SK-N-SH (cell line): Measurements from ENCODE around the gene ROBO4. TPM values are rescaled to one million over a fixed set of nuclear protein-coding genes. Genes with fewer than 3 reads are reported as not detected.

ENCODE experiments used
- CTCF ChIA-PET: fragments of 300-600, 350-600 bp; formaldehyde crosslinking; extraction: SDS; loops from one replicate; lab custom pipeline; 2021; lab: Yijun Ruan, JAX
- POLR2A ChIA-PET: fragments of 350-600 bp; sonication (Branson Sonifier 250); formaldehyde crosslinking; extraction: SDS; loops from one replicate; lab custom pipeline; 2020; ENCODE audit warnings: antibody characterized with exemption, inconsistent platforms; lab: Yijun Ruan, JAX
- DNase-seq: peaks from one replicate; pipeline ENCODE4 v3.0.0; 2012
- H2AFZ ChIP-seq: fragments of 200-600 bp; sonication (generic); 2 replicates; pipeline ENCODE4 v1.8.1; 2016; ENCODE audit warnings: antibody characterized with exemption, mild to moderate bottlenecking, low read depth
- H3F3A ChIP-seq: fragments of 200-600 bp; sonication (generic); replicated peaks from 2 replicates; pipeline ENCODE3; 2016; ENCODE audit warnings: antibody characterized with exemption, mild to moderate bottlenecking; ENCODE audit not compliant: insufficient read depth
- H3K27ac ChIP-seq, 2 experiments: fragments of 200-500 bp in 1 of 2; fragments of 200-600 bp in 1 of 2; sonication (Bioruptor generic) in 1 of 2; sonication (generic), shearing (Covaris generic) in 1 of 2; 2 replicates each; pipeline versions ENCODE4 v1.5.1 to v1.6.1; 2014 to 2016; ENCODE audit warnings: low read depth in 2 of 2, inconsistent platforms in 1 of 2, low read length in 1 of 2, mild to moderate bottlenecking in 1 of 2, mixed read lengths in 1 of 2
- H3K27me3 ChIP-seq: fragments of 200-600 bp; sonication (generic), shearing (Covaris generic); 2 replicates; pipeline ENCODE4 v1.6.1; 2016; ENCODE audit warnings: mixed run types; ENCODE audit not compliant: insufficient read depth
- H3K36me3 ChIP-seq, 2 experiments: fragments of 200-500 bp in 1 of 2; fragments of 200-600 bp in 1 of 2; sonication (Bioruptor generic) in 1 of 2; sonication (generic) in 1 of 2; replicated peaks in 1 of 2; 2 replicates each; pipeline versions ENCODE3 to v1.5.1; 2014 to 2016; ENCODE audit warnings: low read length in 1 of 2, mild to moderate bottlenecking in 1 of 2; ENCODE audit not compliant: insufficient read depth in 2 of 2, control insufficient read depth in 1 of 2
- H3K4me1 ChIP-seq, 2 experiments: fragments of 200-500 bp in 1 of 2; fragments of 200-600 bp in 1 of 2; sonication (Bioruptor generic) in 1 of 2; sonication (generic), shearing (Covaris generic) in 1 of 2; 2 replicates each; pipeline versions ENCODE4 v1.5.1 to v1.6.1; 2014 to 2016; ENCODE audit warnings: low read depth in 1 of 2, low read length in 1 of 2, mixed run types in 1 of 2; ENCODE audit not compliant: insufficient read depth in 2 of 2, control insufficient read depth in 1 of 2
- H3K4me2 ChIP-seq: fragments of 200-600 bp; sonication (generic), shearing (Covaris generic); 2 replicates; pipeline ENCODE4 v1.6.1; 2017; ENCODE audit warnings: mixed run types
- H3K4me3 ChIP-seq, 2 experiments: fragments of 200-500 bp in 1 of 2; fragments of 200-600 bp in 1 of 2; sonication (Bioruptor generic) in 1 of 2; sonication (generic), shearing (Covaris generic) in 1 of 2; 2 replicates each; pipeline versions ENCODE4 v1.5.1 to v1.8.1; 2014 to 2016; ENCODE audit warnings: low read depth in 2 of 2, inconsistent platforms in 1 of 2, low read length in 1 of 2, mild to moderate bottlenecking in 1 of 2, mixed read lengths in 1 of 2, moderate library complexity in 1 of 2
- H3K79me2 ChIP-seq: fragments of 200-600 bp; sonication (generic); 2 replicates; pipeline ENCODE4 v1.8.1; 2017; ENCODE audit warnings: mild to moderate bottlenecking; ENCODE audit not compliant: insufficient read depth
- H3K9ac ChIP-seq: fragments of 200-600 bp; sonication (generic); 2 replicates; pipeline ENCODE4 v1.6.1; 2017; ENCODE audit warnings: mixed run types
- H3K9me2 ChIP-seq: fragments of 200-600 bp; sonication (generic); 2 replicates; pipeline ENCODE4 v1.6.1; 2017; ENCODE audit warnings: mixed run types
- H3K9me3 ChIP-seq: fragments of 200-600 bp; sonication (generic); 2 replicates; pipeline ENCODE4 v1.6.1; 2017; ENCODE audit warnings: mixed run types, mild to moderate bottlenecking, moderate library complexity
- H4K20me1 ChIP-seq: fragments of 200-600 bp; sonication (generic); 2 replicates; pipeline ENCODE4 v1.6.1; 2017; ENCODE audit warnings: mild to moderate bottlenecking, mixed run types; ENCODE audit not compliant: insufficient read depth
- CHD2 ChIP-seq: fragments of 150-350 bp; IDR thresholded peaks from 2 replicates; pipeline ENCODE4 v1.6.1; 2018; ENCODE audit warnings: low read length; ENCODE audit not compliant: partially characterized antibody
- EZH2phosphoT487 ChIP-seq: fragments of 200-600 bp; sonication (generic); IDR thresholded peaks from 2 replicates; pipeline ENCODE4 v1.6.1; 2017; ENCODE audit warnings: low read depth, mixed run types, mild to moderate bottlenecking, antibody characterized with exemption, moderate library complexity, borderline replicate concordance
- NFIC ChIP-seq: IDR thresholded peaks from 2 replicates; pipeline ENCODE4 v1.4.0; 2012; ENCODE audit warnings: borderline replicate concordance
- RXRA ChIP-seq: IDR thresholded peaks from 2 replicates; pipeline ENCODE4 v1.4.0; 2012; ENCODE audit warnings: low read depth, mild to moderate bottlenecking, borderline replicate concordance
- SMC3 ChIP-seq: IDR thresholded peaks from 2 replicates; pipeline ENCODE4 v1.6.1; 2012; ENCODE audit warnings: low read depth, low read length, improper control_type of control experiment
- TCF12 ChIP-seq: IDR thresholded peaks from 2 replicates; pipeline ENCODE4 v1.4.0; 2012
- TEAD4 ChIP-seq: IDR thresholded peaks from 2 replicates; pipeline ENCODE4 v1.4.0; 2012; ENCODE audit warnings: mild to moderate bottlenecking, borderline replicate concordance; ENCODE audit not compliant: insufficient read depth
- WGBS: methylation state at CpG from one replicate; pipeline ENCODE4 v1.1.6; 2017; ENCODE audit warnings: low lambda C conversion rate; 5-methylcytosine and 5-hydroxymethylcytosine counted together
- polyA plus RNA-seq, 3 experiments: library from polyadenylated mRNA; depleted of rRNA; stranded (reverse); fragments of >200 nt; gene quantifications; 2 replicates each; pipeline ENCODE4 v1.2.3, GENCODE V29; 2012
- TF ChIP-seq, protein P1 (sequence below): fragments of 200-600 bp; sonication (generic); IDR thresholded peaks from 2 replicates; pipeline ENCODE4 v1.6.1; 2017; ENCODE audit warnings: antibody characterized with exemption, mild to moderate bottlenecking, moderate library complexity
- TF ChIP-seq, protein P2 (sequence below): fragments of 150-350 bp; IDR thresholded peaks from 2 replicates; pipeline ENCODE4 v1.6.1; 2017; ENCODE audit warnings: antibody characterized with exemption, low read length, low read depth, borderline replicate concordance

ROBO4 gene
- polyA plus RNA-seq, 1 of the 3 experiments (the other 2 are of a cell fraction) = 0.95 TPM

DNA sequence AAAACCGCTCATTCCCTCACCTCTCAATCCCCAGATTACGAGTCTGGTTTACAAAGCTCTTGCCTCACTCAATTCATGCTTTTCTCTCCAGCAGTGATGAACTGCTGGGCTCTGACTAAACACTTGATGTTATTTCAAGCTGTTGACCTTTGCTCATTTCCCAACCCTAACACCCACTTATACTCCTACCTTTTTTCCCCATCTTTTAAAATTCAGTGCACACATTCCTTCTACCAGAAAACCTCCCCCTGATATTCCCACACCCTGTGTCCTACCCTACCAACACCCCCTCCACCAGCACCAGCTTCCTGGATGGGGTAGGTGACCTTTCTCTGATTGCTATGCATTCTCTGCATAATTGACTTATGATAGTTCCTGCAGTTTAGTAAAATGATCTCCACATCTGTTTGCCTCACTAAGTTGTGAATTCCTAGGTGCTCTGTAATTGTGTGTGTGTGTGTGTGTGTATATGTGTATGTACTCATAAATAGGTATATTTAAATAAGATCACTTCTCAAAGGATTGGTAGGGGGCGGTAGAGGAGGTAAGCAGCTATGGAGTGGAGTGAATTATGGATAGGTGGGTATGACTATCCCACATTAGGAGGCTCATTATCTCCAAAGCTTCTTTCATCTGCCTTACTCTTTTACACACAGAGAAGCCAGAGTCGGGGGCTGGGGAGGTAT, 37.3 kb upstream of the ROBO4 start:
- H3K27ac ChIP-seq = no peak overlapping the region
- 49% methylated on average over 4 of the region's 4 CpGs for WGBS
- no peaks in the 10 kb centered on the region for H3F3A ChIP-seq
- no peaks in the 10 kb centered on the region for H3K79me2 ChIP-seq
- no peak overlapping the region for H3K9ac ChIP-seq
- H4K20me1 ChIP-seq = no peaks in the 10 kb centered on the region
- no peaks in the 10 kb centered on the region for H3K9me3 ChIP-seq
- H2AFZ ChIP-seq = no peak overlapping the region
- no peaks in the 10 kb centered on the region for H3K36me3 ChIP-seq
- no peak for DNase-seq
- POLR2A ChIA-PET = no interaction called here
- CTCF ChIA-PET = interaction anchor here (0.6 to 3.2 kb wide), 4 partner anchors 19 to 470 kb away, joined by 3 to 7 read pairs (median 4); partner anchors contain the start of gene CCDC15
- no peaks in the 10 kb centered on the region for H3K27me3 ChIP-seq
- H3K4me3 ChIP-seq = no peak overlapping the region
- H3K4me2 ChIP-seq = no peak overlapping the region
- no peaks in the 10 kb centered on the region for H3K4me1 ChIP-seq
- H3K9me2 ChIP-seq = no peaks in the 10 kb centered on the region
- TF ChIP-seq TCF12 = no peak
- TF ChIP-seq, protein P1, sequence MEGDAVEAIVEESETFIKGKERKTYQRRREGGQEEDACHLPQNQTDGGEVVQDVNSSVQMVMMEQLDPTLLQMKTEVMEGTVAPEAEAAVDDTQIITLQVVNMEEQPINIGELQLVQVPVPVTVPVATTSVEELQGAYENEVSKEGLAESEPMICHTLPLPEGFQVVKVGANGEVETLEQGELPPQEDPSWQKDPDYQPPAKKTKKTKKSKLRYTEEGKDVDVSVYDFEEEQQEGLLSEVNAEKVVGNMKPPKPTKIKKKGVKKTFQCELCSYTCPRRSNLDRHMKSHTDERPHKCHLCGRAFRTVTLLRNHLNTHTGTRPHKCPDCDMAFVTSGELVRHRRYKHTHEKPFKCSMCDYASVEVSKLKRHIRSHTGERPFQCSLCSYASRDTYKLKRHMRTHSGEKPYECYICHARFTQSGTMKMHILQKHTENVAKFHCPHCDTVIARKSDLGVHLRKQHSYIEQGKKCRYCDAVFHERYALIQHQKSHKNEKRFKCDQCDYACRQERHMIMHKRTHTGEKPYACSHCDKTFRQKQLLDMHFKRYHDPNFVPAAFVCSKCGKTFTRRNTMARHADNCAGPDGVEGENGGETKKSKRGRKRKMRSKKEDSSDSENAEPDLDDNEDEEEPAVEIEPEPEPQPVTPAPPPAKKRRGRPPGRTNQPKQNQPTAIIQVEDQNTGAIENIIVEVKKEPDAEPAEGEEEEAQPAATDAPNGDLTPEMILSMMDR = peak; percentile 18; the same call in 1 of the 2 replicates

DNA sequence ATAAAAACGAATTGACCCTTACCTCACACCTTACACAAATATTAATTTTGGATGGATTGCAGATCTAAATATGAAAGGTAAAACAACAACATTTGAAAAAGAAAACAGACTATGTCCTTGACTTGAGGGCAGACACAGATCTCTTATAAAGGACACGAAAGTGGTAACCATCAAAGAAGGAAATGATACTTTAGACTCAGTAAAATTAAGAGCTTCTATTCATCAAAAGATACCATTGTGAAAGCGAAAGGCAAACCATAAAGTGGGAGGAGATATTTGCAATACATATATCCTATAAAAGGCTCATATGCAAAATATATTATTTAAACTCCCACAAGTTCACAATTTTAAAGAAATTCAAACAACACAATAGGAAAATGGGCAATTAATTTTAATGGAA, 33.1 kb upstream of the ROBO4 start:
- no peak for DNase-seq
- CTCF ChIA-PET = interaction anchor here (1.0 kb wide), 1 partner anchor 19 kb away, joined by 3 read pairs; no protein-coding TSS in a partner anchor
- Histone ChIP-seq H3K27me3 (no peaks in the 10 kb centered on the region), H3K4me3 (no peak overlapping the region), H3K4me2 (no peak overlapping the region), H3K79me2 (no peaks in the 10 kb centered on the region), H4K20me1 (no peaks in the 10 kb centered on the region), H3K36me3 (no peaks in the 10 kb centered on the region), H3F3A (no peaks in the 10 kb centered on the region), H3K9ac (no peak overlapping the region), H3K9me3 (no peaks in the 10 kb centered on the region), H3K4me1 (no peaks in the 10 kb centered on the region)
- WGBS = 43% methylated on average over 3 of the region's 3 CpGs
- POLR2A ChIA-PET = interaction anchor here (0.6 kb wide), 1 partner anchor 124 kb away, joined by 5 read pairs; no protein-coding TSS in a partner anchor
- TF ChIP-seq SMC3 (no peak), RXRA (no peak), NFIC (no peak), EZH2phosphoT487 (no peak), TEAD4 (no peak), CHD2 (no peak)
- TF ChIP-seq, protein P2, sequence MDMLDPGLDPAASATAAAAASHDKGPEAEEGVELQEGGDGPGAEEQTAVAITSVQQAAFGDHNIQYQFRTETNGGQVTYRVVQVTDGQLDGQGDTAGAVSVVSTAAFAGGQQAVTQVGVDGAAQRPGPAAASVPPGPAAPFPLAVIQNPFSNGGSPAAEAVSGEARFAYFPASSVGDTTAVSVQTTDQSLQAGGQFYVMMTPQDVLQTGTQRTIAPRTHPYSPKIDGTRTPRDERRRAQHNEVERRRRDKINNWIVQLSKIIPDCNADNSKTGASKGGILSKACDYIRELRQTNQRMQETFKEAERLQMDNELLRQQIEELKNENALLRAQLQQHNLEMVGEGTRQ = no peak
- TF ChIP-seq, all 33 proteins: peak for 0
- Histone ChIP-seq H3K27ac (no peak overlapping the region), H2AFZ (no peak overlapping the region), H3K9me2 (no peaks in the 10 kb centered on the region)
